CD4-positive, alpha-beta T cell (primary cell): ENCODE results near the gene RNF213. TPM values are rescaled to one million over a fixed set of nuclear protein-coding genes. Genes with fewer than 3 reads are reported as not detected.

Experiments used
- ATAC-seq: fragments of 200-7000 bp; cut with Tn5 transposase; one replicate; pipeline ENCODE4 v1.10.0; 2022; ENCODE audit warnings: mild to moderate bottlenecking; ENCODE audit not compliant: poor library complexity
- CTCF ChIA-PET: fragments of 350-600 bp; sonication (Branson Sonifier 250); formaldehyde crosslinking; loops from one replicate; lab custom pipeline; 2021; ENCODE audit warnings: antibody characterized with exemption, inconsistent platforms; lab: Charles Lee
- POLR2A ChIA-PET: fragments of 350-600 bp; sonication (Branson Sonifier 250); formaldehyde crosslinking; loops from one replicate; lab custom pipeline; 2021; ENCODE audit warnings: antibody characterized with exemption, inconsistent platforms; lab: Charles Lee
- DNase-seq, 14 experiments: peaks; one replicate each; pipeline ENCODE4 v3.0.0-alpha.2; 2013 to 2020; ENCODE audit warnings: mixed read lengths in 2 of 14
- H3K27ac ChIP-seq, 2 donors: one replicate each; pipeline versions ENCODE4 v1.5.1 to v1.7.0; 2013; ENCODE audit warnings: low read length in 2 of 2, low read depth in 1 of 2, mild to moderate bottlenecking in 1 of 2
- H3K27me3 ChIP-seq, 2 experiments: 1 replicate in 1 of 2; 2 replicates in 1 of 2; pipeline versions ENCODE4 v1.6.1 to v1.7.0; 2013; ENCODE audit warnings: low read length in 2 of 2, control low read depth in 1 of 2, mild to moderate bottlenecking in 1 of 2, moderate library complexity in 1 of 2; ENCODE audit not compliant: insufficient read depth in 2 of 2, control insufficient read depth in 1 of 2
- H3K36me3 ChIP-seq: one replicate; pipeline ENCODE4 v1.6.1; 2013; ENCODE audit warnings: low read length, control low read depth; ENCODE audit not compliant: insufficient read depth
- H3K4me1 ChIP-seq: one replicate; pipeline ENCODE4 v1.6.1; 2013; ENCODE audit warnings: low read length, control low read depth; ENCODE audit not compliant: insufficient read depth
- H3K4me3 ChIP-seq: one replicate; pipeline ENCODE4 v1.5.1; 2013; ENCODE audit warnings: mild to moderate bottlenecking, low read length, moderate library complexity
- H3K9me3 ChIP-seq, 2 experiments: 1 replicate in 1 of 2; 2 replicates in 1 of 2; pipeline versions ENCODE4 v1.6.1 to v1.7.0; 2013; ENCODE audit warnings: low read length in 2 of 2, mild to moderate bottlenecking in 2 of 2, control low read depth in 1 of 2, moderate library complexity in 1 of 2; ENCODE audit not compliant: control insufficient read depth in 1 of 2, insufficient read depth in 1 of 2
- H3K27ac Mint-ChIP-seq: one replicate; pipeline ENCODE4 v1.8.0; 2020; ENCODE audit warnings: mixed read lengths
- H3K27me3 Mint-ChIP-seq: one replicate; pipeline ENCODE4 v1.8.0; 2021; ENCODE audit warnings: mixed read lengths
- H3K36me3 Mint-ChIP-seq: one replicate; pipeline ENCODE4 v1.8.0; 2021; ENCODE audit warnings: low read depth, mixed read lengths
- H3K4me1 Mint-ChIP-seq: one replicate; pipeline ENCODE4 v1.8.0; 2021; ENCODE audit warnings: low read depth, mixed read lengths
- H3K4me3 Mint-ChIP-seq: one replicate; pipeline ENCODE4 v1.8.0; 2020; ENCODE audit warnings: mild to moderate bottlenecking, mixed read lengths
- H3K9me3 Mint-ChIP-seq: one replicate; pipeline ENCODE4 v1.8.0; 2020; ENCODE audit warnings: mixed read lengths
- CTCF ChIP-seq: fragments of 200-600 bp; IDR thresholded peaks from one replicate; pipeline ENCODE4 v1.8.0; 2022; ENCODE audit warnings: antibody characterized with exemption, mild to moderate bottlenecking
- intact Hi-C, 2 experiments: fragments of 100-400 bp; cut with DNase I in 1 of 2; cut with micrococcal nuclease in 1 of 2; formaldehyde crosslinking; loops; one replicate each; pipeline versions ENCODE4 v1.15.1 to v1.9.0; 2023 to 2025; cut with DNase I, micrococcal nuclease
- total RNA-seq, 174 experiments: library from RNA in 2 of 174; stranded (reverse) in 2 of 174; gene quantifications; one replicate each; pipeline ENCODE4 v1.2.3 and lab custom pipeline; 2021 to 2026

RNF213 gene
- total RNA-seq, 2 experiments from 2014 or later: 290 to 312 TPM

- POLR2A ChIA-PET: no interaction called here
- Mint-ChIP-seq H3K27me3 (no peaks in the 10 kb centered on the region), H3K4me3 (no peak overlapping the region), H3K4me1 (no peaks in the 10 kb centered on the region), H3K27ac (no peak overlapping the region), H3K9me3 (peaks cover 4% of the 10 kb centered on the region), H3K36me3 (peaks cover 77% of the 10 kb centered on the region)
- DNase-seq (no peak), ATAC-seq (no peak)
- intact Hi-C loops: no loop called here
- Histone ChIP-seq H3K27me3 (no peaks in the 10 kb centered on the region), H3K27ac (no peak overlapping the region), H3K36me3 (peaks cover 38% of the 10 kb centered on the region), H3K4me1 (no peaks in the 10 kb centered on the region), H3K4me3 (no peak overlapping the region), H3K9me3 (peaks cover 17 to 19% of the 10 kb centered on the region in 2 experiments)
- no peak for TF ChIP-seq CTCF
- CTCF ChIA-PET: no interaction called here
Measured at GRCh38 chr17:80232438-80232837, 28.2 kb upstream of the RNF213 start.

- no peak for TF ChIP-seq CTCF
- Mint-ChIP-seq H3K9me3 (peaks cover 4% of the 10 kb centered on the region), H3K4me1 (no peaks in the 10 kb centered on the region), H3K4me3 (no peak overlapping the region), H3K27me3 (no peaks in the 10 kb centered on the region), H3K36me3 (peaks cover 83% of the 10 kb centered on the region), H3K27ac (no peak overlapping the region)
- H3K4me3 ChIP-seq: no peak overlapping the region
- no peak overlapping the region for H3K27ac ChIP-seq
- H3K9me3 ChIP-seq: peaks cover 17 to 19% of the 10 kb centered on the region in 2 experiments
- no peak for ATAC-seq
- H3K36me3 ChIP-seq: peaks cover 42% of the 10 kb centered on the region
- intact Hi-C loops: no loop called here
- POLR2A ChIA-PET: no interaction called here
- no peaks in the 10 kb centered on the region for H3K4me1 ChIP-seq
- H3K27me3 ChIP-seq: no peaks in the 10 kb centered on the region
- CTCF ChIA-PET: no interaction called here
- DNase-seq: no peak
Measured at GRCh38 chr17:80233202-80233601, 27.4 kb upstream of the RNF213 start.

- no peaks in the 10 kb centered on the region for H3K27me3 Mint-ChIP-seq
- Histone ChIP-seq H3K27me3 (no peaks in the 10 kb centered on the region), H3K9me3 (peaks cover 17 to 19% of the 10 kb centered on the region in 2 experiments), H3K27ac (no peak overlapping the region), H3K36me3 (peaks cover 42% of the 10 kb centered on the region), H3K4me1 (no peaks in the 10 kb centered on the region), H3K4me3 (no peak overlapping the region)
- H3K36me3 Mint-ChIP-seq: peaks cover 78% of the 10 kb centered on the region
- ATAC-seq: no peak
- H3K4me3 Mint-ChIP-seq: no peak overlapping the region
- POLR2A ChIA-PET: no interaction called here
- no peak for TF ChIP-seq CTCF
- H3K27ac Mint-ChIP-seq: no peak overlapping the region
- CTCF ChIA-PET: no interaction called here
- H3K4me1 Mint-ChIP-seq: no peaks in the 10 kb centered on the region
- peaks cover 4% of the 10 kb centered on the region for H3K9me3 Mint-ChIP-seq
- intact Hi-C loops: no loop called here
- DNase-seq: no peak
Measured at GRCh38 chr17:80236911-80237310, 23.7 kb upstream of the RNF213 start.
